NCI-H1092 (cell line): ENCODE data around the gene PPP1R18.
"Not testable (repeated sequence)": the region's sequence is repeated elsewhere in the genome, so short reads cannot be mapped to it uniquely, and the experiment has no call there.

Source experiments
- DNase-seq: peaks from one replicate; lab custom pipeline; 2025; lab: John Stamatoyannopoulos, UW

Gene PPP1R18

DNA sequence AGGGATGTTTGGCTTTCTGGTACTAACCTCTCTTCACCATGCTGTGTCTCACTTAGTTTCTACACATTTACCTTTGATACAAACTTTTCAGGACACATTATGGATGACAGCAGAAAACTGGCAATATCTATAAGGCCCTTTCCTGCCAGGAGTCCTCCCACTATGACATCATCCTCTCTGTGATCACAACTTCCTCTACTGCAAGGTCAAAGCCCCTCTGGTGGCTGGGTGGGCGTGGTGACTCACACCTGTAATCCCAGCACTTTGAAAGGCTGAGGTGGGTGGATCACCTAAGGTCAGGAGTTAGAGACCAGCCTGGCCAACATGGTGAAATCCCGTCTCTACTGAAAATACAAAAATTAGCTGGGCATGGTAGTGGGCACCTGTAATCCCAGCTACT, 20.1 kb downstream of the PPP1R18 start:
- not testable (repeated sequence) for DNase-seq

DNA sequence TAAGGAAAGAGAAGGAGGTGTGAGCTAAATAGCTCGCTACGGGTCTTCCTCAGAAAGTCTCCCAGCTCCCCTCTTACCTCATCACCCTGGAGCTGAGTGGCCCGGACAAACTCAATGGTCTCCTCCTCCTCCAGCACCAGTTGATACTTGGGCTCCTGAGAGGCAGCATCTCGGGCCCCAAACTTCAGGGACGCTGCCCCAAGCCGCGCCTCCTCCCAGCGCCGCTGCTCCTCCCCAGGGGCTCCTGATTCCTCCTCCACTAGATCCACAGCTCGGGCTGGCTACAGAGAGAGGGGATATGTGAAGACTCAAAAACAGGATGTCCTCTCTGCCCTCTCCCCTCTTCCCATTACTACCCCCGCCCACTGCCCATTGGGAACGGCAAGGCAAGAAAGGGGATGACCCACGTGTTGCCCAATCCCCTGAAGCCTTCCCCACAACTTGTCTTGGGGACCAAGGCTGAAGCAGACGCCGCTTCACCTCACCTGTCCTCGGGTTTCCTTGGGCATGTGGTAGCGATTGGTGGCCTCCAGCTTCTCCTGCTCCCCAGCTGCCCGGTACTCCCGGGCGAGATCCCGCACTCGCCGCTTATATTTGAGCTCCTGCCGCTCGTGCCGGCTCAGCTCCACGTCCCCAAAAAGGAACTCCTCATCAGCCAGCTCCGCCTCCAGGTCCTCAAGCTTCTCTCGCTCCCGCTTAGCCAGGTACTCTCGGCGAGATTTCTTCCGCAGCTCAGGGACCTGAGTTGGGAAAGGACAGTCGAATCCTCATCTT, 21.3 kb downstream of the PPP1R18 start:
- DNase-seq = no peak

DNA sequence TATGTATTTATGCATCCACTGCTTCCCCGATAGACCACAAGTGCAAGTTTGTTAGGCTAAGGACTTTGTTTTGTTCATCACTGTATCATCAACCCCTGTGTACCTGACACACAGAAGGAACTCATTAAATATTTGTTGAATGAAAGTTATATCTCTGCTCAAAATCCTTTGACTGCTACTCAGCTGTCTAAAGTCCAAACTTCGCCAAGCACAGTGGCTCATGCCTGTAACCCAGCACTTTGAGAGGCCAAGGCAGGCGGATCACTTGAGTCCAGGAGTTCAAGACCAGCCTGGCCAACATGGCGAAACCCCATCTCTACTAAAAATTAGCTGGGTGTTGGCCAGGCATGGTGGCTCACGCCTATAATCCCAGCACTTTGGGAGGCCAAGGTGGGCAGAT, 28.5 kb downstream of the PPP1R18 start:
- not testable (repeated sequence) for DNase-seq

DNA sequence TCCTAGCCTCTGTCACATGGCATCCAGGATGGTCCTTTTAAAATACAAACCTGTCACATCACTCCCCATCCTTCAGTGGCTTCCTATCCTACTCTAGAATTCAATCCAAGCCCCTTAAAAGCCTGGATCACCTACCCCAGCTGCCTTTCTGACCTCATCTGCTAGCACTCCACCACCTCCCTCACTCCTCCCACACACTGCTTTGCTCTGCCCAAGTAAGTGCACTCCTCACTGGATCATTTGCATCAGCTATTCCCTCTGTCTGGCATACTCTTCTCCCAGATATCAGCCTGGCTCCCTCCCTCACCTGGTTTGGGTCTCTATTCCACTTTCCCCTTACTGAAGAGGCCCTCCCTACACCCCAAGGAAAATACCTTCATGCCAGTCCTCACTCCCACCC, 29.0 kb downstream of the PPP1R18 start:
- DNase-seq = no peak

DNA sequence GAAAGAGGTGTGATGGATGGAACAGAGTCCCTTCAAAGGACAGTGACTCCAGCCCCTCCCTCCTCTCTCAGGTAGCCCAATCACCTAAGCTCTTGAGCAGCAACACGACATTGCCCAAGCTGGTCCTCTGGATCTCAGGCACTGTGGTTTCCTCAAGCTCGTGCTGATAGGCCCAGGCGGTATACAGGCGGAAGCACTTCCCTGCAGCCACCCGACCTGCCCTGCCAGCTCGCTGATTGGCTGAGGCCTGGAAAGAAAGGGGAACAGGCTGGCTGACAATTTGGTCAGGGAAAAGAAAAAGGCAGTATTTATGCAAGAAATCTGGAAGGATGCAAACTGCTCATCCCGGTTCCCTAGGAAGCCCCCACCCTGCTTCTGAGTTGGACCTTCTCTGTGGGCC, 29.9 kb downstream of the PPP1R18 start:
- no peak for DNase-seq

DNA sequence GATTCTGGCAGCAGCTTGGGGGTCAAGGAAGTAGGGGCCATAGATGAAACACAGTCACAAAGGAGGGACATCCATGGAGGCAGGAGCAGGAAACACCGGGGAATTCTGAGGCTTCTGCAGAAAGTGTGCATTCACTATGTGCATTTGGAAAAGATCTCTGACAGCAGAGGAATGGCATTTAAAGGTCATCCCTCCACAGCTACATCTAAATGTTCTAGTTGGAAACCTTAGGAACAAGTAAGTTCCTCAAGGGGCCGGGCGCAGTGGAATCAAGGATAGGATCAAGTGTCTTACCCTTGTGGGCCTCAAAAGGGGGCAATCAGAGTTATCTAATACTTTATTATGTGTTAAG, 30.7 kb downstream of the PPP1R18 start:
- DNase-seq = no peak

DNA sequence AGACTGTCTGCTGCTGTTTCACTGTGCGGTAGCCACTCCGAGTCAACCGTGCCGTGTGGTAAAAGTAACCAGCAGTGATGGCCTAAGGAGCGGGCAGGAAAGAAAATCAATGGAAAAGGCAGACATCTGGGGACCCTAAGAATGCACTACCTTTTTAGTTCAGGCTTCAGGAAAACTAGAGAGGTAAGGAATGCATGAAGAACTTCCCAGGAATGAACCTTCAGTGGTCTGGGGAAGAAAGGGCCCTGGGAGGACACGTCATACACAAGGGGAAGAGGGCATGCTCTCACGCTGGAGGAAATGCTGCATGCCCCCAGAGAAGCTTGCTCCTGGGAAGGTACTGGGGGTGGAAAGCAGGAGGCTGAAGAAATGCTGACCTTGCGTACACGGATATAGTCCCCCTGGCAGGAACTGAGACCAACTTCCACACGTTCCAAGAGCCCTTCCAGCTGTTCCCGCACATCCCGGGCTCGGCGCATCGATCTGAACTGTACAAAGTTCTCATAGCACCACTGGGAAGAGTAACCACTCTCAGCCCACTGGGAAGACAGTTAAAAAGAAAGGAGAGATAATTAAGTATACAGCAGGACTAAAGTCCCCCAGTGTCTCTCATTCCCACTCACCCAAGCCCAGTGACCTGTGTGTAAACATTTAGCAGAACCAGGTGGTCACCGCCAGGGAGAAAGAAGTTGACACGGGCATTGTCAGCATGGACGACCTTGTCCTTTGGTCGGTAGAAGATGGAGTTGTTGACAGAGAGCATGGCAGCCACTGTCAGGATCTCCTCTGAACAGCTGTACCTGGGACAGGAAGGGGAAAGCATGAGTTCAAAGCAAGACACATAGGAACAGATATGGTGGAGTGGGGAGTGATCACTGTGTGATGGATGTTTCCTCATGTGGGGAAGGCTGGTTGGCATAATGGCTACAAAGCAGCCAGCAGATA, 31.4 kb downstream of the PPP1R18 start:
- no peak for DNase-seq

DNA sequence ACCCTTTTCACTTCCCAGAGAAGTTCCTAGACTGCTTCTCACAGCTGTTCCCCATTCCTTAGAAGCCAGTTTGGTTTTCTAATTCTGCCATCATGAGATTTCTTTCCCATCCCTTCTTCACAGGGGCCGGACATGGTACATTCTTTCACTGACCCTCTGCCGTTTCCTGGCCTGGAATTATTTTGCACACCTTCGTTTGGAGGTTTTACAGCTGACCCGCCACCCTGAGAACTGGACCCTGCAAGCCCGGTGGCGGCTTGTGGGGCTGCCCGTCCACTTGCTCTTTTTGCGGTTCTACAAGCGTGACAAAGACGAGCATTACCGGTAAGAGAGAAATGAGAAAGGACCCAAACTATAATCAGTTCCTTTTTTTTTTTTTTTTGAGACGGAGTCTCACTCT, 35.3 kb downstream of the PPP1R18 start:
- DNase-seq = no peak

DNA sequence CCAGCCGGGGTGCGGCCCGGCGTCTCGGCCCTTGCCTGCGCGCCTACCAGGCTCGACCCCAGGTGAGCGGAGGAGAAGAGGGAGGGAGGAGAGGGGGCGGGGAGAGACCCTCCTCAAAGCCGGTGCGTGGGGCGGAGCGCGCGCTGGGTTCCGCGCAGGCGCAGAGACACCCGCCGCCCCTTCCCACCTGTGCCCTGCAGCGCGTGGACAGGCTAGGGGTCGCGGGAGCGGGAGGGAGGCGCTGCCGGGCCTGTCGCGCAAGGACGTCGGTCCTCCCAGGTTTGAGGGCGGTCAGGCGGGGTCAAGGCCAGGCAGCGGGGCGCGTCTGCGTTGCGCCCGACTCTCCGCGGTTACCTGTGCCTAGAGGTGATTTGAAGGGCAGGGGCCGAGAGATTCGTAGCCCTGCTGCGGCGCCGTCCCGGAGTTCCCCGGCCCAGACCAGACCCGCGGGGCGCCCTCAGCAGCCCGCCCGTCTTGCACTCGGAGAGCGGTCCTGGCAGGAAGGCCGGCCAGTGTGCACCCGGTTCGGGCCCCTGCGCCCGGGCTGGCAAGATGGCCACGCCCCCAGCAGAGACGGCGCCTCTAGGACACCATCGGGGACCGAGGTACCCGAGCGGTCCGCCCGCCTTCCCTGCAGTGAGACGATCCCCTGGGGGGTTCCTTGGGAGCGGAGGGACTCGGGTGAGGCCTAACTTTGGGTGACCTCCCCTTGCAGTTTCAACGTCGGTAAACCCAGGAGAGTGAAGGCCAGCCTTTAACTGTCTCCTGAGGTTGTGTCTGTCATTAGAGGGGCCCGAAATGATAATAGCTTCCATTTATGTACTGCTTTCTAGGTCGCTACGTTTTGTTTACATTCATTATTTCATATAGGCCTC, 39.0 kb downstream of the PPP1R18 start:
- DNase-seq = peak; percentile 70

DNA sequence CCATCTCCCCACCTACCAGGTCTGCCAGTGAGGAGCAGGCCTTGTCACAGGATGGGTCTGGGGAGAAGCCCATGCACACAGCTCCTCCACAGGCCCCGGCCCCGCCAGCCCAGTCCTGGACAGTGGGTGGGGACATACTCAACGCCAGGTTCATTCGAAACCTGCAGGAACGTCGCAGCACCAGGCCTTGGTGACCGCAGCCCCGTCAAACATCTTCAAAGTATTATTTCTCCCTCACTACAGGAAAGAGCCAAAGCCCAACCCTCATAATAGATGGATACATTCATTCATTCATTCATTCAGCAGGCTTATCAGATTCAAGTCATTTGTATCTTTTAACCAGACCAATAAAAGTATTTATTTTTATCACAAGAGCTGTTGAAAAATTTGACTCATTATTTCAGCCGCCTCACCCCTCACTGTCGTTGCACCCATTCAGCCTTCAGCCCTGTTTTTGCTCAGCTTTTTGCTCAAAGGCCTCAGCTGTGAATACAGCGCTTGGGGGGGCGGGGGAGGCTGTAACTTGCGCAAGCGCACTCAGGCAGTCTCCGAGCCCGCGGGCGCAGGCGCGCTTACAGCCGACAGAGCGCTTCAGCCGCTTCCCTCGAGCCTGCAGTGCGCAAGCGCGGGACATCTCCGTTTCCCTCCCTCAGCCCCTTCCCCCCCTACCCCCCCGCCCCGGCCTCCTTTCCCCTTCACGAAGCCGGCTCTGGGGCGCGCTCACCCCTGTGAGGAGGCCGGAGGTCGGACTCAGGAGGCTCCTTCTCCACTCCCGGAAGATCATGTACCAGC, 39.8 kb downstream of the PPP1R18 start, which contains the start of gene C6orf136:
TSS of gene C6orf136 (plus strand) at position 684 of the 792 bp plus-strand sequence. CDS start at position 783, 99 bp downstream.
- peak; percentile 84 for DNase-seq

DNA sequence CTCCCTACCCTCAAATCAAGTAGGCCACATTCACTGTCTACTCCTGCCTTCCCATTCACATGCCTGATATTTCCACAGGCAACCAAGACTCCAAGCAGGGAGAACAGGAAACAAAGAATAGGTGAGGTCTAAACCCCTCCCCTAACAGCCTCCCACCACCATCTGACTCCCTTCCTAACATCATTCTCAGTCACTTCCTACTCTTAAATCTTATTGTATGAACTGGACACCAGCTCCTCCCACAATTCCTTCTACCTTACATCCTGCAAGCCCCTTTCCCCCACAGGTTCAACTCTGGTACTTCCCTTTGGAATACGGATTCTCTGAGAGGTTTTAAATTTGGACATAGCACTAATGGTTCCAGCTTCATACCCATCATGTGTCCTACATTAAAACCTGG, 40.5 kb downstream of the PPP1R18 start:
- no peak for DNase-seq

DNA sequence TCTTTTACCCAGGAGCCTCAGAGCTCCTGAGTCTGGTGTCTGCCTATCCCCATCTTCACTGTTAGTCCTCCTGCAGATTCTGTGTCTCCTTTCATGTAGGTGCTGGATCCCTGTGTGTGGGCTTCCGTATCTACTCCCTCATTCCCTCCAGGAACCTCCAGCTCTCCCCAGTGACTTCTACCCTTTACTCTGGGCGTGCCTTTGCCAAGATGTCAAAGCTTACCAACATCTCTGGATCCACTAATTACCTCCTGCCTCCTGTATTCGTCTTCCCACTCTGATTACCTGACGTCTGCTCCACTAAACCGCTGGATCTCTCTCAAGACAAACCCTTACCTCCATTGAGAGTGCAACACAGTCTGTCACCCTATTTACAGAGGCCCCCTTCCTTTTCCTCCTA, 41.7 kb downstream of the PPP1R18 start:
- DNase-seq = no peak

DNA sequence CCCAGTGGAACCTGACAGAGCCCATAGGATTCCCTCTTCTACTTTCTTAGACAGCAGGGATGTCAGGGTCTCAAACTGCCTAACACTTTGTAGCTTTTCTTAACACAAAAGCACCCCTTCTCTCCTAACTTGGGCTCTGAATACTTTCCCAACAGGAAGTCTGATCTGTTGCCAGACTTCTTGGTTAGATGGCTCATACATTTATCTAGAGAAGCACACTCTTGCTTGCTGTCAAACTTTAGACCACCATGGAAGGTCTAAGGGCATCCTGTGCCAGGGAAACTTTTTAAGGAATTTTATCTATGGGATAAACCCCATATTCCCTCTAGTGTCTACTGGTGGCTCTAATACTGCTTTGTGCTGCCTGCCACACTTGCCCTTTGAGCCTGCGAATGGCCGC, 42.8 kb downstream of the PPP1R18 start:
- no peak for DNase-seq

DNA sequence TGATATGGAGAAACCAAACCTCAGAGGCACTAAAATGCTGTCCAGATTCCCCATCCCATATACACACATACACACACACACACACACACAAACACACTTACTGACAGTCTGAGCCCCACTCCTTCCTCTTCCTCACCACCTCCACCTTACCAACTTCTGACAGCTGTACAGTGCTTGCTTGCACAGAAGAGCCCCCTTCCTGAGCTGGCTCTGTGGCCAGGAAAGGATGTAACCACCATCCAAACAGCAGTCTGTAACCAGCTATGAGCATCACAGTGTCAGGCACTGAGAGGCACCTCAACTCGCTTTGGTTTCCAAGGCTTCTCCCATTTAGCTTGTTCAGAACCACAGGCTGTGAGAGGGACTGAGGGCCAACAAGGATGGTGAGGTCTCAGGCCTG, 45.4 kb downstream of the PPP1R18 start:
- no peak for DNase-seq

DNA sequence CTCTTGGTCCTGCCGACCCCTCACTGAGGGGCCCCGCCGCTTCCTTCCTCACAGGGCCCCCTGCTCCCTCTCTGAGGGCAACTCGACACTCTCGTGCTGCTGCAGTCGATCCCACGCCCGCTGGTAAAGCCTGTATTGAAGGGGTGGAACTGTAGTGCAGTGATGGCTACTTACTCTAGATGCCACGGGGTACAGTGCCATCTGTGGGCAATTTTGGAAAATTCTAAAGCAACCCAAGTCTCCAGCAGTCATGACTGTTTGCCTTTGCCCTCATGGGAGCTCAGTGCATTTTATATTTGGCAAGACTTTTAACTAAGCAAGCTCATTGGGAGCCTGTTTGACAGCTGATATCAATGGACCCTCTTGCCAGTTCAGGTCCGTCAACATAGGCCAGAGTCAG, 46.0 kb downstream of the PPP1R18 start:
- no peak for DNase-seq

DNA sequence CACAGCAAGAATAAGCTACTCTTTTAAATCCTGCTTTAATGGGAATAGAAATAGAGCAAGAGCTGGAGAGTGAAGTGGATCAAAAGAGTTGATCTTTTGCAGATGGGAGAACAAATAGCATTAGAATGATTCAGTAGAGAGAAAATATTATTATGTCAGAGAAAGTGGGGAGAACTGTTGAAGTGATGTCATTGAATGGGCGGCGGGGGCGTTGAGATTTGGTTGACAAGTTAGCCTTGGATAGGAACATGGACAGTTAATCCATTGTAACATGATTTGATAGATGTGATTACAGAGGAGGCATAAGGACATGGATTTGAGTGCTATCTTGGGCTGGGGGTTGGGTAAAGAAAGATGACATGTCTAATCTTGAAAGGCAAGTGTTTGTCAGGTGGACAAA, 50.6 kb downstream of the PPP1R18 start:
- no peak for DNase-seq

DNA sequence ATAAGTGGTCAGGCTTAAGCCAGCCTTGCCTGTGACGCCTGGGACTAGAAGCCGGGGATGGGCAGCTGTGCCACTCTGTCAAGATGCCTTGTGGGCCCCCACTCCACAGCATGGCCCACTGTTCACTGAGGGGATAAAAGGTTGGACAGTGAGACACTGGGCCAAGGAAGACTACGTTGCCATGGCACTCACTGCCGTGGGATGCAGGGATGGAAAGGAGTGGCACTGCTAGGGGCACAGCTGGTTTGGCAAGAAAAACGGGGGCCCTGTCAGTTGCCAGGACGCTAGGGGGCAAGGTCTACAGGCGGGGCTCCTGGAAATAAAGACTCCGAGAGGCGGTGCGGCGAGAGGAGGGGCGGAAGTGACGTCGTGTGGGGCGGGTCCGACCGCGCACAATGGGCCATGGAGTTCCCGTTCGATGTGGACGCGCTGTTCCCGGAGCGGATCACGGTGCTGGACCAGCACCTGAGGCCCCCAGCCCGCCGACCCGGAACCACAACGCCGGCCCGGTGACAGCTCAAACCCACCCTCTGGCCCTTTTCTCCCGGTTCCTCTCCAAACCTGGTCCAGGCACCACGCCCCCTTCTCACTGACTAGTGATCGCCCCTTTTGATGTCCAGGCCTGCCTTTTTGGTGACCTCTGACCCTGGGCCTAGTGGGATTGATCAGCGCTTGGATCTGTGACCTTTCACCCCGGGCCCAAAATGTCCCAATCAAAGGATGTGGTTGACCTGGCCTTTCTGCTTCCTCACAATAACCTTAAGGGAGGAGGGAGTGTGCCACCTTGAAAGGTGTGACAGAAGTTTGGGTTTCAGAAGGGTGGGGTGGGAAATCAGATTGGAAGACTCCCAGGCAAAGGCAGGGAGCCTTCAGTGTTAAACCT, 59.7 kb downstream of the PPP1R18 start, which contains the start of gene ATAT1:
TSS of gene ATAT1 (plus strand) at position 391 of the 883 bp plus-strand sequence.
- peak; percentile 46 for DNase-seq
